ENCODE data around the gene PTPRD.

PTPRD gene

DNA sequence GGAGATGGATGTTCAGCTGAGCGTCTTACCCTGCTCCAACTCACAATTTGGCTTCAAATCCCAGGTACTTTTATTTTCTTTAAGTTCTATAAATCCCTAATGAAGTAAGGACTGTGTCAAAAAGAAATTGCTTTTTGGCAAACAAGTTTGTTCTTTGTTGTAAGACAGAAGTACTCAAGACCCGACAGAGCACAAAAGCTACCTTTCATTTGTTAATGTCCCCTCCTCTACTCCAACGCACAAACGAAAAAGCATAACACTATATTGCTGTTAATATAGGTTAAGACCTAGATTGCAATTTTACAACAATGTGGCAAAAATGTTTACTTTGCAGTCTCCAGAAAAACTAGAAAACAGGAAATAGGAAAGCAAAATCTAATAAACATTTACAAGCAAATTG lies 2217.8 kb downstream of the PTPRD start:
- no peak for TF ChIP-seq TAF1 (IDR thresholded peaks at IDR 0.05; ENCODE audit: borderline replicate concordance, insufficient read depth, low read length)
- TF ChIP-seq, protein P1, sequence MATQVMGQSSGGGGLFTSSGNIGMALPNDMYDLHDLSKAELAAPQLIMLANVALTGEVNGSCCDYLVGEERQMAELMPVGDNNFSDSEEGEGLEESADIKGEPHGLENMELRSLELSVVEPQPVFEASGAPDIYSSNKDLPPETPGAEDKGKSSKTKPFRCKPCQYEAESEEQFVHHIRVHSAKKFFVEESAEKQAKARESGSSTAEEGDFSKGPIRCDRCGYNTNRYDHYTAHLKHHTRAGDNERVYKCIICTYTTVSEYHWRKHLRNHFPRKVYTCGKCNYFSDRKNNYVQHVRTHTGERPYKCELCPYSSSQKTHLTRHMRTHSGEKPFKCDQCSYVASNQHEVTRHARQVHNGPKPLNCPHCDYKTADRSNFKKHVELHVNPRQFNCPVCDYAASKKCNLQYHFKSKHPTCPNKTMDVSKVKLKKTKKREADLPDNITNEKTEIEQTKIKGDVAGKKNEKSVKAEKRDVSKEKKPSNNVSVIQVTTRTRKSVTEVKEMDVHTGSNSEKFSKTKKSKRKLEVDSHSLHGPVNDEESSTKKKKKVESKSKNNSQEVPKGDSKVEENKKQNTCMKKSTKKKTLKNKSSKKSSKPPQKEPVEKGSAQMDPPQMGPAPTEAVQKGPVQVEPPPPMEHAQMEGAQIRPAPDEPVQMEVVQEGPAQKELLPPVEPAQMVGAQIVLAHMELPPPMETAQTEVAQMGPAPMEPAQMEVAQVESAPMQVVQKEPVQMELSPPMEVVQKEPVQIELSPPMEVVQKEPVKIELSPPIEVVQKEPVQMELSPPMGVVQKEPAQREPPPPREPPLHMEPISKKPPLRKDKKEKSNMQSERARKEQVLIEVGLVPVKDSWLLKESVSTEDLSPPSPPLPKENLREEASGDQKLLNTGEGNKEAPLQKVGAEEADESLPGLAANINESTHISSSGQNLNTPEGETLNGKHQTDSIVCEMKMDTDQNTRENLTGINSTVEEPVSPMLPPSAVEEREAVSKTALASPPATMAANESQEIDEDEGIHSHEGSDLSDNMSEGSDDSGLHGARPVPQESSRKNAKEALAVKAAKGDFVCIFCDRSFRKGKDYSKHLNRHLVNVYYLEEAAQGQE (IDR thresholded peaks at IDR 0.05; ENCODE audit: insufficient read depth in 1 of 2, low read depth in 2 of 2, low read length in 2 of 2), result no peak
- no peak for TF ChIP-seq FOXP2 (optimal IDR thresholded peaks at IDR 0.05; ENCODE audit: borderline replicate concordance, extremely low read depth, extremely low read length, insufficient read depth)
- no peak for TF ChIP-seq SIN3A (IDR thresholded peaks at IDR 0.05; ENCODE audit: borderline replicate concordance, insufficient read depth, low read length)
- no peak for TF ChIP-seq POLR2AphosphoS5 (IDR thresholded peaks at IDR 0.05; ENCODE audit: low read depth, low read length)

DNA sequence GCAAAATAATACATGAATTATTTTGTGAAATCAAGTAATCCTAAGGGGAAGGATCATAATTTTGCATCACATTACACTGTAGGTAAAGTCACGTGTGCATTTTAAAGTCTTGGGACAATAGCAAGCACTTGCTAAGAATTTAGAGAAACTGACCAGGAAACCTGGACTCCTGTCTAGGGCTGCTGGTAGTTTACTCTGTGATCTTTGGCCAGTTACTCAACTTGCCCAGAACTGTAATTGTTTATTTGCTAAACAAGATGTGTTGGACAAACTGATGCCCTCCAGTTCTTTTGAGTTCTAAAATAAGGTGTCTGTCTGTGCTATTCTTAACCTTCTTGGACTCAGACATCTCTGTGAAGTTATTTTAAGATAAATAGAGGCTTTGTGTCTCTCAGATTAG lies 2218.5 kb downstream of the PTPRD start:
- TF ChIP-seq, protein P1 (IDR thresholded peaks at IDR 0.05; ENCODE audit: insufficient read depth in 1 of 2, low read depth in 2 of 2, low read length in 2 of 2), result no peak
- TF ChIP-seq POLR2AphosphoS5 (IDR thresholded peaks at IDR 0.05; ENCODE audit: low read depth, low read length) (no peak), FOXP2 (optimal IDR thresholded peaks at IDR 0.05; ENCODE audit: borderline replicate concordance, extremely low read depth, extremely low read length, insufficient read depth) (no peak), SIN3A (IDR thresholded peaks at IDR 0.05; ENCODE audit: borderline replicate concordance, insufficient read depth, low read length) (no peak), TAF1 (IDR thresholded peaks at IDR 0.05; ENCODE audit: borderline replicate concordance, insufficient read depth, low read length) (no peak)

DNA sequence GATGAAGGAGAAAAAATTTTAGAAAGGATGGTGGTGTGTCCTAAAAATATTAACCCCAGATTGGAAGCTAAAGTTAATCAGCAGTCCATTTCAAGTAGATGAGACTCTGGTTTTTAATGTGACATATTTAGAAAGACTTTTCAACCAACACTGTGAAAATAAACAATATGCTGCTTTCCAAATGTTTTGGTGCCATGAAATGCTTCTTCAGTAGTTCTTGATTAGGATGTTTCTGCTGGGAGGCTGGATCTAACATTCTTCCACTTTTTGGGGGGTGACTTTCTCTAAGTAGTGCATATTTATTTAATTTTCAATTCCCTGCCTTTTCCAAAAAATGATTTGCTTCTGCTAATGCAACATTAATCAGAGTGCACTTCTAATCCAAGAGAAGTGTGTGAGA lies 2219.9 kb downstream of the PTPRD start:
- no peak for TF ChIP-seq SIN3A (IDR thresholded peaks at IDR 0.05; ENCODE audit: borderline replicate concordance, insufficient read depth, low read length)
- TF ChIP-seq, protein P1 (IDR thresholded peaks at IDR 0.05; ENCODE audit: insufficient read depth in 1 of 2, low read depth in 2 of 2, low read length in 2 of 2), result no peak
- TF ChIP-seq POLR2AphosphoS5 (IDR thresholded peaks at IDR 0.05; ENCODE audit: low read depth, low read length), result no peak
- TF ChIP-seq TAF1 (IDR thresholded peaks at IDR 0.05; ENCODE audit: borderline replicate concordance, insufficient read depth, low read length), result no peak

DNA sequence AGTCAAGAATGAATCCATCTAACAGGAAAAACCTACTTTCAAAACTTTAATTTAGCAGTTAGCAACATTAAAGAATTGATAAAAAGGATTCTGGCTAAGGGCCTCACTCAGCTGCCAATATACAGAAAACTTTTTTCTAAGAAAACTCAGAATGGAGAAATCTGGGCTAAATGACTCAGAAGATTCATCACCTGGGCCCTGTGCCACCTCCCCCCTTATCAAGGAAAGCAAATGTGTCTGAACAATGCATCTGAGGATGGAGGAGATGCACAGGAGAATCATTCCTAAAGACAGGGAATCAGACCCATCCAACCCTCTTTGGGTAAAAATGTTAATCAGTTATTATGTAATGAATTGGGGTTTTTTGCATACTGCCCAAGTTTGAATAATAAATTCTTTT lies 2221.2 kb downstream of the PTPRD start:
- TF ChIP-seq SIN3A (IDR thresholded peaks at IDR 0.05; ENCODE audit: borderline replicate concordance, insufficient read depth, low read length) (no peak), POLR2AphosphoS5 (IDR thresholded peaks at IDR 0.05; ENCODE audit: low read depth, low read length) (no peak), TAF1 (IDR thresholded peaks at IDR 0.05; ENCODE audit: borderline replicate concordance, insufficient read depth, low read length) (no peak), FOXP2 (optimal IDR thresholded peaks at IDR 0.05; ENCODE audit: borderline replicate concordance, extremely low read depth, extremely low read length, insufficient read depth) (no peak)
- TF ChIP-seq, protein P1 (IDR thresholded peaks at IDR 0.05; ENCODE audit: insufficient read depth in 1 of 2, low read depth in 2 of 2, low read length in 2 of 2), result no peak

DNA sequence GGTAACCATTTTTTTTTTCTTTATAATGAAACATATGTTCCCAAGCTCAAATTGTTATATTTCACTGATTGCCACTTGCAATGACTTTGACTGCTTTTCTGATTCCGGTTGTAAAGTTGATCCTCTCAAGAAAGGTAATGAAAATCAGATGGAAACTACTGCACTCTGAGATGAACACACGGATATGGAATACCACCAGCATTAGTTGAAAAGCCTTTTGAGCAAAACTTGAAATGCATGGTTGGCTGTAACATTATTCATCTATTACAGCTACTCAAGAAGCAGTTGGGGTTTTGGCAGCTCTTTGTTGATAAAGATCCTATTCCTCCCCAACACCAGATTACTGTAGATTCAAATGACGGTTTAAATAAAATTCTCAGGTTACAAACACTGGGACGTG lies 2221.7 kb downstream of the PTPRD start:
- no peak for TF ChIP-seq SIN3A (IDR thresholded peaks at IDR 0.05; ENCODE audit: borderline replicate concordance, insufficient read depth, low read length)
- TF ChIP-seq, protein P1 (IDR thresholded peaks at IDR 0.05; ENCODE audit: insufficient read depth in 1 of 2, low read depth in 2 of 2, low read length in 2 of 2), result no peak
- no peak for TF ChIP-seq FOXP2 (optimal IDR thresholded peaks at IDR 0.05; ENCODE audit: borderline replicate concordance, extremely low read depth, extremely low read length, insufficient read depth)
- no peak for TF ChIP-seq POLR2AphosphoS5 (IDR thresholded peaks at IDR 0.05; ENCODE audit: low read depth, low read length)
- TF ChIP-seq TAF1 (IDR thresholded peaks at IDR 0.05; ENCODE audit: borderline replicate concordance, insufficient read depth, low read length), result no peak

Measured in PFSK-1 (cell line).